ENCODE measurements around the gene PTOV1.

The PTOV1 gene

DNA sequence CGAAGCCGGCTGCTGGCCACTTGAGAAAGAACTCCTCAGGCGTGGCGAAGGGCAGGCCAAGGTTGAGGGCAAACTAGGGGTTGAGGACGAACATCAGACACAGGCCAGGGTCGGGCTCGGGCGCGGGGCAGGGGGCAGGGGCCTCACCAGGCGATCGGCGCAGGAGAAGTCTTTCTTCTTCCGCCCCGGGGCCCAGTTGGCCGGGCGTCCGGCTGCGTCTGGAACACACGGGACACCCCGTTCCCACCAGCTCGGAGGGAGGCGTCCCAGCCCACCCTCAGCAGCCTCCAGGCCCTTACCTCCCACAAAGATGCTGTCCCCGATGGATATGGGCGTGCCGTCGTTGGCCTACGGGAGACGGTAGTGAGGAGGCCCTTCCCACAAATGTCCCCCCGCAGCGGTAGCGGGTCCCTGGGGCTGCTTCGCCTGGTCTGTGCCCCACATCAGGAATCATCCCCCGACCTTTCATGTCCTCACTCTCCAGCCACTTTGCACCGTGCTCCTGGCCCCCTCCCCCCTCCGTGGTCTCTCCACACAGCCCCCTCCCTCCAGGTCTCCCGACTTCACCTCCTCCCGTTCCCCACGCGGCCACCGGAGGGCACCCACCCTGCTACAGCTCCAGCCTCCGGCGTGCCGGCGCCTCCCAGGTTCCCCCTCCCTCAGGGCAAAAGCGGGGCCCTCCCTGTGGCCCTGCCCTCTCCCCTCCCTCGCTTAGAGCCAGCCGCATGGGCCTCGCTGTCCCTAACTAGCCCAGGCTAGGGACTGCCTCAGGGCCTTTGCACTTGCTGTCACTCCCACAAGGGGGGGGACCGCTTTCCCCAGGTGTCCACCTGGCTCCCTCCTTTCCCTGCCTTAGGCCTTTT lies 11.7 kb downstream of the PTOV1 start:
- TF ChIP-seq, protein P1, sequence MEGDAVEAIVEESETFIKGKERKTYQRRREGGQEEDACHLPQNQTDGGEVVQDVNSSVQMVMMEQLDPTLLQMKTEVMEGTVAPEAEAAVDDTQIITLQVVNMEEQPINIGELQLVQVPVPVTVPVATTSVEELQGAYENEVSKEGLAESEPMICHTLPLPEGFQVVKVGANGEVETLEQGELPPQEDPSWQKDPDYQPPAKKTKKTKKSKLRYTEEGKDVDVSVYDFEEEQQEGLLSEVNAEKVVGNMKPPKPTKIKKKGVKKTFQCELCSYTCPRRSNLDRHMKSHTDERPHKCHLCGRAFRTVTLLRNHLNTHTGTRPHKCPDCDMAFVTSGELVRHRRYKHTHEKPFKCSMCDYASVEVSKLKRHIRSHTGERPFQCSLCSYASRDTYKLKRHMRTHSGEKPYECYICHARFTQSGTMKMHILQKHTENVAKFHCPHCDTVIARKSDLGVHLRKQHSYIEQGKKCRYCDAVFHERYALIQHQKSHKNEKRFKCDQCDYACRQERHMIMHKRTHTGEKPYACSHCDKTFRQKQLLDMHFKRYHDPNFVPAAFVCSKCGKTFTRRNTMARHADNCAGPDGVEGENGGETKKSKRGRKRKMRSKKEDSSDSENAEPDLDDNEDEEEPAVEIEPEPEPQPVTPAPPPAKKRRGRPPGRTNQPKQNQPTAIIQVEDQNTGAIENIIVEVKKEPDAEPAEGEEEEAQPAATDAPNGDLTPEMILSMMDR (IDR thresholded peaks at IDR 0.05; ENCODE audit: extremely low read depth, insufficient read depth, missing control alignments): peak; percentile 27
- DNase-seq (ENCODE audit: low spot score): no peak
- in situ Hi-C loops (cut with MboI; ENCODE audit: low pct_unique_long_range_greater_than_20kb, low sequenced_read_pairs, unreplicated experiment): no loop called here

DNA sequence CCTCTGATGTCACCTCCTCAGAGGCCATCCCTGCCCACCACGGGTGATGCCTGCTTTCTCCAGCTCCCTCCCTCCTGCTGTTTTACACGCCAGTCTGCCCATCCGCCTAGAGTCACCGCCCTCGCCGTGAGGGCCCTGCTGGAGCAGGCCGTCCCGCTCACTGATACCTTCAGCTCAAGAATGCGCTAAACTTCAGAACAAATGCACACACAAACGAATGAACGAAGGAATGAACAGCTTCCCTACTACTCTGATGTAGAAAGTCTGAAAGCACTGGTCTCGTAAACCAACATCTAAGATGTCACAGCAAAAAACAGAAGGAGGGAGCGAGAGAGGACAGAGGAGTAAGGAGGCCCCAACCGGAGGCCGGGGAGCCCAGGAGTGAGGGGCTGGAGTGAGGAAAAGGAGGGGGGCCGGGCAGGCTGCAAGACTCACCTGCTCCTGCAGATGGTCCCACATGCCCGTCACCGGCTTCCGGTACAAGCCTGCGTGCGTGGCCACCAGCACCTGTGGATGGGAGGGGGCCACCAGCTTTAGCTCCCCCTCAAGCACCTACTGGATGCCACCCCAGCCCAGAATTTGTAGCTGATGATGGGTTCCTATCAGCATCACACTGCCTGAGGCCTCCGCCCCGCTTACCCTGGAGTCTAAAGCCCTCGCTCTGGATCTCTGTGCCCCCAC lies 12.4 kb downstream of the PTOV1 start:
- DNase-seq (ENCODE audit: low spot score): no peak
- in situ Hi-C loops (cut with MboI; ENCODE audit: low pct_unique_long_range_greater_than_20kb, low sequenced_read_pairs, unreplicated experiment): no loop called here
- TF ChIP-seq, protein P1 (IDR thresholded peaks at IDR 0.05; ENCODE audit: extremely low read depth, insufficient read depth, missing control alignments): no peak

DNA sequence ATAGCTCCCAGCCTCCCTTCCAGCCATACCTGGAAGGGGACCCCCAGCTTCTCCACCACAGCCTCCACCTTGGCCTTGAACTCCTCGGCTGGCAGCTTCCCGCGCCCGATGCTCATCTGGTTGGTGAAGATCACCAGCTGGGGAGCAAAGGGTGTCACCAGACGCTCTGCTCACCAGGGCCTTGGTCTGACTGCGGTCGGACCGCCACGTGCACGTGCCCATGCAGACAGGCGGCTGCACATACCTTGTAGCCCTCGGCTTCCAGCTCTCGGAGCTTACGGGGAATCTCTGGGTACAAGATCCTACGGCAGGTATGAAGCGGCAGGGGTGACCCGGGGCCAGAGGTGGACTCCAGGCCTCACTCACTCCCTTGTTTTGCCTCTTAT lies 13.0 kb downstream of the PTOV1 start:
- DNase-seq (ENCODE audit: low spot score): no peak
- TF ChIP-seq, protein P1 (IDR thresholded peaks at IDR 0.05; ENCODE audit: extremely low read depth, insufficient read depth, missing control alignments): no peak
- in situ Hi-C loops (cut with MboI; ENCODE audit: low pct_unique_long_range_greater_than_20kb, low sequenced_read_pairs, unreplicated experiment): no loop called here

DNA sequence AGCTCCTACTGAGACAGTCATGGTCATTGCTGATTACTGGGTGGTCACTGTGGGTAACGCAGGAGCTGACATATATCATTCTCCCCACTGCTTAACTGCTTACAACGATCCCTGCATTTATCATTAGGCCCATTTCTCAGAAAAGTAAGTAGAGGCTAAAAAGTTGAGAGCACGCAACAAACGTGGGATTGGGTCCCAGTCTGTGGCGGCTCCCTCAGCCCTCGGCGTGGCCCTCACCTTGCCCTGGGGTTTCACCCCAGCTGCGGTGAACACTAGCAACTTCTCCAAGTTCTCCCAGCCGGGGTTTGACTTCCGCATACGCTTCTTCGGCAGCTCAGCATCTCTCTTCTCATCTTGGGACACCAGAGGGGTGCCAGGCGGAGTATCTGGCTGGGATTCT lies 13.9 kb downstream of the PTOV1 start:
- in situ Hi-C loops (cut with MboI; ENCODE audit: low pct_unique_long_range_greater_than_20kb, low sequenced_read_pairs, unreplicated experiment): no loop called here
- TF ChIP-seq, protein P1 (IDR thresholded peaks at IDR 0.05; ENCODE audit: extremely low read depth, insufficient read depth, missing control alignments): no peak
- no peak for DNase-seq (ENCODE audit: low spot score)

DNA sequence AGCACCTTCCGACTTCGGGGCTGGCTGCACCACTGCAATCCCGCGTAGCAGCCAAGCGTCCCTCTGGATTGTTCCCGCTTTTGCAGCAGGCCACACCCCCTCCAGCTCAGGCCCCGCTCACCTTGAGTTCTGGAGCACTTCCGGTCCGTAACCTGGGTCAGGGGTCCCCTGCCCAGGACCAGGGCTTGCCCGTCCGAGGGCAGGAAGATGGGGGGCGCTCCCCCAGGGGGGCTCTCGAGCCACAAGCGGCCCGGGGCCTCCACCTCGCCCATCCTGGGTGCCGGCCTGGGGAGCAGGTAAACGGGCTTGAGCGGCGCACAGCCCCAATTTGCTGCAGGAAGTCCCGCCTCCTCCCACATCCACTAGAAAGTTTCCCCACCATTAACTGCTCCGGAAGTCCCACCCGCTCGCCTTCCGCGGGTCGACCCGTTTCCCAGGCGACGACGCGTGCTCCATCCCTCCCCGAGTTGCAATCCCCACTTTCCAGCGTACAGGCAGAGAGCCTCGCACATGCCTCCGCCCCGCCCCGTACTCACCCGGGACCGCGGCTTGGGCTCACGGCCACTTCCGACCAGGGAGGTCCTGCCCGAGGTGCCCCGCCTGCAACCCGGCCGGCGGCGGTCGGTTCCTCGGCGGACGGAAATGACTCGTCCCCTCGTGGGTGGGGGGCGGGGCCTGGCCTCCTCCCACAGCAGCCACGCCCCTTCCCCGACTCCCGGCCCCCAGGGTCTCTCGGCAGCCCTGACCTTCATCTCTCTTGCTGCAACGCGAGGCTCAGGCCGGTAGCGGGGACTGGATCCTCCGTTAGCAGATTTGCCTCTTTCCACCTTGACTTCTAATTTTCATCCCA lies 16.2 kb downstream of the PTOV1 start, which contains the start of gene PNKP:
Gene PNKP, minus strand, starts transcription at position 644 of the 850 bp plus-strand sequence. Its CDS starts 372 bp downstream, at position 272.
- TF ChIP-seq, protein P1 (IDR thresholded peaks at IDR 0.05; ENCODE audit: extremely low read depth, insufficient read depth, missing control alignments): no peak
- DNase-seq (ENCODE audit: low spot score): peak; percentile 97
- in situ Hi-C loops (cut with MboI; ENCODE audit: low pct_unique_long_range_greater_than_20kb, low sequenced_read_pairs, unreplicated experiment): no loop called here

DNA sequence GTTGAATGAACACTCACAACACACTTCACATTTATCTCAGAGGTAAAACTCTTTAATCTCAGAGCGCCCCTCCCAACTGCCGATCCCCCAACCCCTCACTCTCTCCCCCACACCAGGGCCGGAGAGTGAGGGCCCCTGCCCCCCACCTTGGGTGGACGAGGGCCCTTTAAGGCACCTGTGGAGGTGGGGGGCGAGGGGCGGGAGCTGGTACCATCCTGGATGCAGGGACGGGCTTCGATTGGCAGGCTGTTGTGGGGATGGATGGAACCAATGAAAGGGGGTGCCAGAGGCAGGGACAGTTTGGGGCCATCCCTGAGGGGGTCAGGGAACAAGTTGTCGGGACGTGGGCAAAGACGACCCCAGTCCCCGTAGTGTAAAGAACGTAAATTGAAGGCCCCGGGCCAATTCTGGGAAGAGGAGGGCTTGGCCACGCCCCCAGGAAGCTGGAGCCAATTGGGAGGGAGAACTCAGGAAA lies 18.1 kb downstream of the PTOV1 start:
- in situ Hi-C loops (cut with MboI; ENCODE audit: low pct_unique_long_range_greater_than_20kb, low sequenced_read_pairs, unreplicated experiment): no loop called here
- TF ChIP-seq, protein P1 (IDR thresholded peaks at IDR 0.05; ENCODE audit: extremely low read depth, insufficient read depth, missing control alignments): no peak
- no peak for DNase-seq (ENCODE audit: low spot score)
